HG02943 (cell line): ENCODE results near the gene INPP5J.

Experiments used
- ATAC-seq: cut with Tn5 transposase; IDR thresholded peaks from one replicate; pipeline ENCODE4 v1.9.1; 2021; ENCODE audit warnings: mild to moderate bottlenecking, low read depth, moderate library complexity; ENCODE audit not compliant: unreplicated experiment

INPP5J gene

GRCh38 chr22:31122196-31122531, 602 bp upstream of the INPP5J start:
- no peak for ATAC-seq

- no peak for ATAC-seq
Measured at GRCh38 chr22:31123292-31123602, 481 bp downstream of the INPP5J start.

GRCh38 chr22:31124290-31124689, 1.5 kb downstream of the INPP5J start:
- ATAC-seq = no peak

DNA sequence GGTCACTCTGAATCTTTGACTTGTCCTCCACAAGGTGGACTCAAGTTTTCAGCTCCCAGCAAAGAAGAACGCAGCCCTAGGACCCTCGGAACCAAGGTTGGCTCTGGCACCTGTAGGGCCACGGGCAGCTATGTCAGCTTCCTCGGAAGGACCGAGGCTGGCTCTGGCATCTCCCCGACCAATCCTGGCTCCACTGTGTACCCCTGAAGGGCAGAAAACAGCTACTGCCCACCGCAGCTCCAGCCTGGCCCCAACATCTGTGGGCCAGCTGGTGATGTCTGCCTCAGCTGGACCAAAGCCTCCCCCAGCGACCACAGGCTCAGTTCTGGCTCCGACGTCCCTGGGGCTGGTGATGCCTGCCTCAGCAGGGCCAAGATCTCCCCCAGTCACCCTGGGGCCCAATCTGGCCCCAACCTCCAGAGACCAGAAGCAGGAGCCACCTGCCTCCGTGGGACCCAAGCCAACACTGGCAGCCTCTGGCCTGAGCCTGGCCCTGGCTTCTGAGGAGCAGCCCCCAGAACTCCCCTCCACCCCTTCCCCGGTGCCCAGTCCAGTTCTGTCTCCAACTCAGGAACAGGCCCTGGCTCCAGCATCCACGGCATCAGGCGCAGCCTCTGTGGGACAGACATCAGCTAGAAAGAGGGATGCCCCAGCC, 2.2 kb downstream of the INPP5J start:
- no peak for ATAC-seq

GRCh38 chr22:31125521-31126117, 2.9 kb downstream of the INPP5J start:
- no peak for ATAC-seq

GRCh38 chr22:31126128-31126868, 3.5 kb downstream of the INPP5J start:
- no peak for ATAC-seq

DNA sequence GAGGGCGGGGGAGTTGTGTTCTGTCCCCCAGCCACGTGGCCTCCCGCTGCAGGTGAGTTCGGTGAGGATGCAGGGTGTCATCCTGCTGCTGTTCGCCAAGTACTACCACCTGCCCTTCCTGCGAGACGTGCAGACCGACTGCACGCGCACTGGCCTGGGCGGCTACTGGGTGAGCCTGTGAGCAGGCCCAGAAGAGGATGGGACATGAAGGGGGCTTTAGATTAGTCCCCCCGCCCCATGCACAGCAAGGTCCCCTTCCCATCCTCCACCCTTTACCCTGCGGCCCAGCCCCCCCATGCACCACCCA, 4.1 kb downstream of the INPP5J start:
- no peak for ATAC-seq

DNA sequence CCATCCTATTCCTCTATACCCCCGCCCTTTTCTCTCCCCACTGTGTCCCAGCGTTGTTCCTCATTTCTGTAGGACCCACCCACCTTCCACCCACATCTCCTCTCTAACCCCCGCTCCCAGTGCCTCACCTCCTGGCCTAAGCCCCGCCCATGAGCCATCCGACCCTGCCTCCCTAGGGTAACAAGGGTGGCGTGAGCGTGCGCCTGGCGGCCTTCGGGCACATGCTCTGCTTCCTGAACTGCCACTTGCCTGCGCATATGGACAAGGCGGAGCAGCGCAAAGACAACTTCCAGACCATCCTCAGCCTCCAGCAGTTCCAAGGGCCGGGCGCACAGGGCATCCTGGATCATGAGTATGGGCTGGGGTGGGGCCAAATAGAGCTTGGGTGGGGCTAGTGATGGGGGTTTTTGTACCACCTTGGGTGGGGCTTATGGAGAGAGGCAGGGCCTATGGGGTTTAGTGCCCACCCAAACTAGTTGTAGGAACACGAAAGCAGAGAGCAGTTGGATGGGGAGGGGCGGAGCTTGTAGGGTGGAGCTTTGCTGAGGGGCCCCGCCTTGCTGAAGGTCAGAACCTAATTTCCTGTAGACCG, 4.5 kb downstream of the INPP5J start:
- no peak for ATAC-seq

- no peak for ATAC-seq
Measured at GRCh38 chr22:31128156-31128555, 5.4 kb downstream of the INPP5J start.

DNA sequence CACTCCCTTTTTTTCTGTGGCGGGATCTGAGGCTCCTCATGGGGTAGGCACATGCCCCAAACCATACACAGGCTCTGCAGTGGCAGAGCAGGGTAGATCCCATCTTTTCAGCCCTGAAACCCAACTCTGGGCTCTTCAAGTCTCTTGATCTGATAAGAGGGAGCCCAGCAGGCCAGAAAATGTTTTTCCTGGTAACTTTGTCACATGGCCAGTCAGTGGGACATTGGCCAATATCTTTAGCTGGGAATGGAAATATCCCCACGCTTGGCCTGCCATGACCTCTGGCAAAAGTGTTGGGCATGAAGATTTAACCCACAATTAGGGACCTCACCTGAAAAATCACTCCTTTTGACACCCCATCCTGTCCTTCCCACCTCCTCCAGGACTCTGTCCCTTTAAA, 8.1 kb downstream of the INPP5J start:
- ATAC-seq = no peak

GRCh38 chr22:31133911-31134310, 11.1 kb downstream of the INPP5J start:
- ATAC-seq = no peak

GRCh38 chr22:31134688-31135087, 11.9 kb downstream of the INPP5J start:
- ATAC-seq = no peak

GRCh38 chr22:31135706-31136105, 12.9 kb downstream of the INPP5J start:
- ATAC-seq = no peak

DNA sequence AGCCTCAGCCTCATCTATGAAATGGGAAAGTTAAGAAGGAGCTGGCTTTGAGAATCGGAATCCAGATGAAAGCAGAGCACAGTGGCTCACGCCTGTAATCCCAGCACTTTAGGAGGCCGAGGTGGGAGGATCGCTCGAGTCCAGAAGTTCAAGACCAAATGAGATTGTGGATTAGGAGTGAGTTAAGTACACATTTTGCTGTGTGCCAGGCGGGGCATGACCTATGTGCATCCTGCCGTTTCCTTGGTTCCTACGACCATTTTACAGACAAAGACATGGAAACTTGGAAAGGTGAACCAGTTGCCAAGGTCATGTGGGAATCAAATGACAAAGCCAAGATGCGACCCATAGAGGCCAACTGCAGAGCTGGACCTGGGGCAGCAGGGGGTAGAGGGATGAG, 13.4 kb downstream of the INPP5J start:
- ATAC-seq = no peak

DNA sequence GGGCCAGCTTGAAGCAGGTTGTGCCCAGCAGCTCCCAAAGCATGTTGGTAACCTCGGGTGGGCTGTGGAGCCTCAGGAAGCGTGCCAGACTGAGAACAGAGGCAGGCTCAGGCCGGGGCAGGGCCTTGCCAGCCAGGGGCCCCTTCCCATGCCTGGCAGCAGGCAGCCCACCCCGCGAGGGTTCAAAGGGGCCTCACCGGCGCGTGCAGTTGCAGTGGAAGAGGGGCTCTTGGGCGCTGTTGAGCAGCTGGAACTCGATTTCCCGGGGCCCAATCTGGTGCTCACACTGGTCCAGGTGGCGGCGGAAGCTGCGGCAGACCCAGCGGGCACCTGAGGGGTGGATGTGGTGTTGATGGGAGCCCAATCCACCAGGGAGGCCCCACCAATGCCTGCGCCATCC, 13.9 kb downstream of the INPP5J start:
- ATAC-seq = no peak

GRCh38 chr22:31137721-31138120, 15.0 kb downstream of the INPP5J start:
- ATAC-seq = no peak

DNA sequence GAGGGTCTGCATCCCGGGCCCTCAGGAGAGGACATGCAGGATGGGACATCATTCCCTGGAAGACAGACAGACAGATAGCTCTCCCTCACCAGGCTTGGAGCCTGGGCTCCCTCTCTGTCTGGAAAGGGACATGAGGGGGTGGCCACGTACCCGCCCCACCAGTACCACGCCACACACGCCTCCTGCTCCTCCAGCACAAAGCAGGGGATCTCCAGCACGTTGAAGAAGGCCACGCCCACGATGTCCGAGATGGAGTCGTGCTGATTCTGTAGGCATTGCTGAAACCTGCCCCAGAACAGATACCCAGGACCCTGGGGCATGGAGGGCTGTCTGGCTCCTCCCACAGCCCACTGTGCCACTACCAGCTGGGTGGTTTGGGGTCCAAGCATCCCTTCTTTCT, 15.4 kb downstream of the INPP5J start:
- ATAC-seq = no peak

DNA sequence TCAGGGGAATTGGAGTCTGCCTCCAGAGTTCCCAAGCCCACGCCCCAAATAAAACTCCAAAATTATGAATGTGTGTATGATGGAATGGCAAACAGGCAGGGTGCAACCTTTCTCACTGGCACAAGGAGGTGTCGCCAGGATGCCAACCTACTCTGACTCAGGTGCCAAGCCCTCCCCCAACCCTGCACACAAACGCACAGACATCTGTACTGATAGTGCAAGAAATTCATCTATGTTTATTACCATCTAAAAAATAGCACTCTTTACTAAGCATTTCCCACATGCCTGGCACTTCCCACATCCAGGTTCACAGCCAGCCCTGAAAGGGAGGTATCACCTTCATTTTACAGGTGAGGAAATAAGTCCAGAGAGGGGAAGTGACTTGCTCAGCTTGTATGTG, 16.3 kb downstream of the INPP5J start:
- no peak for ATAC-seq

DNA sequence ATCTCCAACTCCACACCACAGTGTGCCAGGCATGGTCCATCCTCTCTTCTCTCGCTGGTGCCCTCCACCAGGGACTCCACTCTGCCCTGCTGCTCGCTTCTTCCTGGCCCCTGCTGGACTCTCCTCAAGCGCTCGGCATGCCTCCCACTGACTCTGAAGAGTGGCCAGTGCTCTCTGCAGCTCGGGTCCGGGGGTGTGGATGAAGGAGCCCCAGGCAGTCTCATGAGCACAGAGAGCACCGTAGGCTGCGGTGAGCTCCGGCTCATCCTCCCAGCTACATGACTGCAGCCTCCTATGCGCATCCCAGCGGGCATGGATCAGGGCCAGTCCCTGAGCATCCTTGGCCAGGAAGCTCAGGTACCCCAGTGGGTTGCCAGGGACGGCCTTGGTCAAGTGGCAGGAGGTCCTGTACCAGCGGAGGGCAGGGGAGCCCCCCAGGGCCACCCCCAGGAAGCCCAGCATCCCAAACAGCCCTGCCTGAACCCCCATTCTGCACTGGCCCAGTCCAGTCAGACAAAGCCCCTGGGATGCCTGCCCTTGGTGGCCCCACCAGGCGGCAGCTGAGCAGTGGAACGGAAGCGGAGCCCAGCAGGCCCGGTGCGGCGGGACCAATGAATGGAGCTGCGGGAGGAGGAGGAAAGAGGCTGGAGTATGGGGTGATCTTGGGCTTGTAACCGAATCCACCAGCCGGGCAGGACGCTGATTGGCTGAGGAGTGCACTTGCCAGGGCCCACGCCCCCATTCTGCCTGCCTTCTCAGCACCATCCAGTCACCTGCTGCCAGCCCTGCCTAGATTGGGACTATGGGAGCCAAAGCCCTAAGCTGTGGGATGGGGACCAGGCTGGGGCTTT, 17.3 kb downstream of the INPP5J start, which contains the start of gene PLA2G3:
Gene PLA2G3 (minus strand): TSS at position 643 of the 851 bp plus-strand sequence. CDS start 154 bp downstream, at position 489.
- ATAC-seq = no peak

DNA sequence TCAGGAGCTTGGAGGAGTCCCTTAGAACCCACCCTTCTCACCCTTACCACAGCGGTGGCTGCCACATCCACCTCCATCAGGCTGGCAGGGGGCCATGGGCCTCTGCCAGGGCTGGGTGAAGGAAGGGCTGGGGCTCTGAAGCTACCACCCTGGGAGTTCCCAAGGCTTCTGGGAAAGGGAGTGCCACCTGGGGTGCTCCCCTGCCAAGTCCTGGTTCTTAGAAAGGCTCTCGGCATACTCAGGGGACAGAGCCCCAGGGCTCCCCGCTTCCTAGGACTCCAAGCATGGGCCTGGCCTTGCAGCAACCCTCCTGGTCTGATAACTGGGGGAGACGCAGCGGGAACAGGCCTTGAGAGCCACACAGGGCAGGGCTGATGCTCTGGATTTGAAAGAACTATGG, 18.0 kb downstream of the INPP5J start:
- ATAC-seq = no peak

GRCh38 chr22:31141551-31141950, 18.8 kb downstream of the INPP5J start:
- ATAC-seq = no peak
